ENCODE results near the gene MPPED1. TPM values are rescaled to one million over a fixed set of nuclear protein-coding genes. Genes with fewer than 3 reads are reported as not detected.

The MPPED1 gene
- total RNA-seq, 1 donor from 2014 or later = 0.37 TPM

GRCh38 chr22:43542681-43543521 is 131.1 kb downstream of the MPPED1 start:
- DNase-seq = no peak
- Mint-ChIP-seq H3K27me3 (ENCODE audit: unreplicated experiment) (peaks cover 6% of the 10 kb centered on the region), H3K4me3 (ENCODE audit: unreplicated experiment) (no peak overlapping the region), H3K4me1 (ENCODE audit: low read depth, unreplicated experiment) (no peaks in the 10 kb centered on the region), H3K36me3 (ENCODE audit: unreplicated experiment) (peaks cover 3% of the 10 kb centered on the region), H3K9me3 (ENCODE audit: unreplicated experiment) (peaks cover 3% of the 10 kb centered on the region), H3K27ac (ENCODE audit: unreplicated experiment) (no peak overlapping the region)
- TF ChIP-seq CTCF (IDR thresholded peaks at IDR 0.05; ENCODE audit: partially characterized antibody, unreplicated experiment) = no peak

GRCh38 chr22:43543522-43544288 is 131.9 kb downstream of the MPPED1 start:
- no peak for DNase-seq
- H3K4me3 Mint-ChIP-seq (ENCODE audit: unreplicated experiment) = no peak overlapping the region
- H3K27me3 Mint-ChIP-seq (ENCODE audit: unreplicated experiment) = peaks cover 6% of the 10 kb centered on the region
- H3K27ac Mint-ChIP-seq (ENCODE audit: unreplicated experiment) = no peak overlapping the region
- TF ChIP-seq CTCF (IDR thresholded peaks at IDR 0.05; ENCODE audit: partially characterized antibody, unreplicated experiment) = no peak
- H3K9me3 Mint-ChIP-seq (ENCODE audit: unreplicated experiment) = peaks cover 3% of the 10 kb centered on the region
- H3K4me1 Mint-ChIP-seq (ENCODE audit: low read depth, unreplicated experiment) = no peaks in the 10 kb centered on the region
- H3K36me3 Mint-ChIP-seq (ENCODE audit: unreplicated experiment) = peaks cover 3% of the 10 kb centered on the region

- Mint-ChIP-seq H3K4me3 (ENCODE audit: unreplicated experiment) (no peak overlapping the region), H3K4me1 (ENCODE audit: low read depth, unreplicated experiment) (no peaks in the 10 kb centered on the region), H3K27me3 (ENCODE audit: unreplicated experiment) (peaks cover 6% of the 10 kb centered on the region), H3K27ac (ENCODE audit: unreplicated experiment) (no peak overlapping the region), H3K36me3 (ENCODE audit: unreplicated experiment) (peaks cover 3% of the 10 kb centered on the region), H3K9me3 (ENCODE audit: unreplicated experiment) (peaks cover 3% of the 10 kb centered on the region)
- DNase-seq = no peak
- no peak for TF ChIP-seq CTCF (IDR thresholded peaks at IDR 0.05; ENCODE audit: partially characterized antibody, unreplicated experiment)
Measured at GRCh38 chr22:43544289-43544673, 132.5 kb downstream of the MPPED1 start.

GRCh38 chr22:43546186-43546585 is 134.4 kb downstream of the MPPED1 start:
- Mint-ChIP-seq H3K4me3 (ENCODE audit: unreplicated experiment) (no peak overlapping the region), H3K27me3 (ENCODE audit: unreplicated experiment) (peaks cover 6% of the 10 kb centered on the region), H3K27ac (ENCODE audit: unreplicated experiment) (no peak overlapping the region), H3K9me3 (ENCODE audit: unreplicated experiment) (peaks cover 3% of the 10 kb centered on the region), H3K4me1 (ENCODE audit: low read depth, unreplicated experiment) (no peaks in the 10 kb centered on the region), H3K36me3 (ENCODE audit: unreplicated experiment) (peaks cover 3% of the 10 kb centered on the region)
- no peak for DNase-seq
- TF ChIP-seq CTCF (IDR thresholded peaks at IDR 0.05; ENCODE audit: partially characterized antibody, unreplicated experiment) = no peak
